Measurements from ENCODE around the gene CIC.

GRCh38 chr19:42287017-42287826, 18.2 kb downstream of the CIC start:
- TF ChIP-seq CTCF (optimal IDR thresholded peaks at IDR 0.05 in 1 of 3, IDR thresholded peaks at IDR 0.05 in 1 of 3, conservative IDR thresholded peaks at IDR 0.05 in 1 of 3; ENCODE audit: extremely low read depth in 1 of 3, insufficient read depth in 2 of 3, low read length in 3 of 3), result no peak
- TF ChIP-seq EZH2 (IDR thresholded peaks at IDR 0.05; ENCODE audit: low read length), result no peak
